ENCODE results near the gene SCGN.

The SCGN gene

DNA sequence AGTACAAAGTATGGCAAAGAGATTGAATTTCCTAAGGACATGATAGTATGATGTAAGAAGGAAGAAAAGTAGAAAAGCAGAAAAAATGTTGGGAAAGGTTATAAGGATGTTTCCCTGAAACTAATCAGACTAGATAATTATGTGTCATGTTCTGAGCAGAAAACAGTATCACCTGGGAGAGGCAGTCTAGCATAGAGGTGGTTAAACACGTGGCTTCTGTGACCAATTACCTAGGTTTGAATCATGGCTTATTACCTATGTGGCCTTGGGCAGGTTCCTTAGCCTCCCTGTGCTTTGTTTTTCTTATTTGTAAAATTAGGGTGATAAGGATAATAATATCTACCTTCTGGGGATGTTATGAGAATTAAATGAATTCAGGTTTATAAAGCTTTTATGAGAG, 38.0 kb downstream of the SCGN start:
- no peak for DNase-seq

DNA sequence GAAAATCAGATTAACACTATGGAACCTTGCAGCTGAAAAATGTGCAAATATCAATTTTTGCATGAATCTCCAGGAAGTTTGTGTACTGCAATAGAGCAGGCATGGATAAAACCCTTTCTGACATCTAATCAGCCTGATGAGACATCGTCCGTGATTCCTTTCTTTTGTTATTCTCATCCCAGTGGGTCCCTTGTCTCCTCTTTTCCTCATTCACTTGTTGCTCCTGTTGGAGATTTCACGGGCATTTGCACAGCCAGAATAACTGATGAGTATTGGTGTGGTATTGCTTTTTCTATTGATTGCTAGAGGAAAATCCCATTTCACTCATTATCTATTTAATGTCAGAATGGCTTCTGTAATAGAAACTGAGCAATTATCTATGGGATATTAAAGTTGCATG, 39.9 kb downstream of the SCGN start:
- no peak for DNase-seq

DNA sequence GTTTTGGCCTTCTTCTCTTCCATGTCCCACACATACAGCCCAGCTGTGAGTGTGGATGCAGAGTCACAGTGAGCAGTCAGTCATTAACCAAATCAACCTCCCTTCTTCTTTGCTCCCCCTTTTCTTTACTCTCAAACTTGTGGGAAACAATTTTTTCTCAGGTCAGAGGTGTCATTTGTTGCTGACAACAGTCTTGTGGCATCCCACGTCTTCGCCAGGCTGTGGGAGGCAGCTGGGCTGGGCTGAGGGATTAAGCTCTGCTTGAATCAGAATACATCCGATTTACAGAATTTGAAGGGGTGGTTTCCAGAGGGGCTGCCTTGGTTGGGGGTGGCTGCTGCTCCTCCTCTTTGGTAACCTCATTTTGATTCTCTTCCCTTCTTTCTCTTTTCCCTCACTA, 40.5 kb downstream of the SCGN start:
- no peak for DNase-seq

DNA sequence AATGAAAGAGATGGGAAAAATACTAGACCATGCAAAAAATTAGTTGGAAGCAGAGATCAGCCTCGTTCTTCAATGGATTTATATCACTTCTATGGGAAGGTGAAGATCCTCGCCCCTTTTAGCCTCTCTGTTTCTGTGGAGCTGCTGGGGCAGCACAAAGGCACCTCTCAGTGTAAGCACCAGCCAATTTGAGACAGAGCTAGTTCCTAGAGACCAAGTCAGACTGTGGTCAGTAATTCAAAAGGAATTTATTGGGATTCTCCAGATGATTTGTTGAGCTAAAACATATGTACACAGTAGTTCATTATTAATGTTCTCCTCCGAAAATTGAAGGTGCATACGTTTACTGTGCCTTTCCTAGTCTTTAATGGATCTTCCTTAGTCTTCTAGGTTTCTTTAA, 42.4 kb downstream of the SCGN start:
- no peak for DNase-seq

DNA sequence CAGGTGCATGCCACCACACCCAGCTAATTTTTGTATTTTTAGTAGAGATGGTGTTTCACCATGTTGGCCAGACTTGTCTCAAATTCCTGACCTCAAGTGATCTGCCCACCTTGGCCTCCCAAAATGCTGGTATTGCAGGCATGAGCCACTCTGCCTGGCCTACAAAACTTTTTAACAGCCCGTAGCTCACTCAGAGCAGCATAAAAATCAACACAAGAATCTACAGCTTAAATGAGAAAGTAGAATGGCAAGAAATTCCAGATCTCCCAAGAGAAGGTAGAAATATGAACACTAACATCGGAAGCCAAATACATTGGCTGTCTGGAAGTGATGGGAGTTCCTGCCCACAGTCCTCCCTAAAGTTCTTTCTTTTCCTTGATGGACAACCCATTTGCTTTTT, 43.7 kb downstream of the SCGN start:
- DNase-seq = no peak

DNA sequence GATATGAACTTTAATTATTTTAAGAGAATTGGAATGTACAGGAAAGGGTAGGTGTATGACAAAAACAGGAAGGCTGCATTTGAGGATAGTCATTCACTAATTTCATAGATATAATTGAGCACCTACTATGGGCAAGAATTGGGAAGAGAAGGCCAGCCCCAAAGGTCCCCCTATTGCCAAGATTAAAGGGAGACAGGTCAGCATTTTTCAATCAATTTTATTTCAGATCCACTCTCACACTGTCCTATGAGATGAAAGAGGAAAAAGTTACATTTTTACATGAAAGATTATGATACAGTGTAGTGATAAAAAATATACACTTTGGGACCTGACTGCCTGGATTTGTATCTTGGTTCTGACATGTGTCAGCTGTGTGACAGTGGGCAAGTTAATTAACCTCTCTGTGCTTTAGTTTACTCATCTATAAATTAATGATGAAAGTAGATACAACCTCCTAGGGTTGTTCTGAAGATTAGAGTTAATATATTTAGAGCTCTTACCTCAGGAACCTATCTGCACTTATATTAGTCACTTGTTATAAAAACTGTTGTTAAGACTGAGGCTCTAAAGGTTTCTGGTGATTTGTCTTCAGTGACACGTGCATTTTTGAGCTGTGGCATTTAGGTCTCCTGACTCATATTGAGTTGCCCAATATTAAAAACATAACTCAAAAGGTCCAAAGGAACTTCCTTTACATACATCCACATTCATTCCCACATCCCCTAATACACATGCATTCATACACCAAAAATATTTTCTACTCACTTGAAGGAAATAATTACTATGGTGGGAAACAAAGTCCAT, 45.7 kb downstream of the SCGN start:
- DNase-seq = no peak

DNA sequence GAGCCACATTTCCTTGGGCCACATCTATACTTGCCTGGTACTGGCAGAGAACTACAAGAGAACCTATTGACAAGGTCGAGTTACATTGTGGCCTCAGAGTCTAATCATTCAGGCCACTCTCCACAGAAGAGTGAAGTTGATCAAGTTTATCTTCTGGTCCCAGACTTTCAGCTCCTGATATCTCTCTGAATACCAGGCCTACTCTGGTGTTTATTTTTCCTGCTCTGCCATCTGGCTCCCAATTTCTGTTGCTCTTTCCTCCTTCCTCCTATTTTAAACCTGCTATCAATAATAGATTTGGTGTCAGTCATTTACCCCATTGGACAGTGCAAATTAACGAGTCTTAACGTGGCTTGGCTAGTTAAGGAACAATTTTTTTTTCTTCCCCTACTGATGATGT, 46.6 kb downstream of the SCGN start:
- DNase-seq = no peak

DNA sequence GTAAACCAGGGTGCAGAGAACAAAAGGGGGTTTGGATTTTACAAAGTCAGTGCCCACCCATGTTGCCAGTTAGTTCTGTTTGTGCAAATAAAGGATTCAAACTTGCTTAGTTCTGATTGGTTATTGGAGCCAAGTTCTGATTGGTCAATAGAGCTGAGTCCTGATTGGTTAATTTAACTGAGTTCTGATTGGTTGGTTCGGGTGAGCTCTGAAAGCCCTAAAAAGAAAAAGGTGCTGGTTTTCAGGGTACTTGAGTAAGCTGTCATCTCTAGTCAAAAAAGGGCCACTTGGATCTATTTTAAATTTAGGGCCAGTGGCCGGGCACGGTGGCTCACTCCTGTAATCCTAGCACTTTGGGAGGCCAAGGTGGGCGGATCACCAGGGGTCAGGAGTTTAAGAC, 47.6 kb downstream of the SCGN start:
- DNase-seq = no peak

DNA sequence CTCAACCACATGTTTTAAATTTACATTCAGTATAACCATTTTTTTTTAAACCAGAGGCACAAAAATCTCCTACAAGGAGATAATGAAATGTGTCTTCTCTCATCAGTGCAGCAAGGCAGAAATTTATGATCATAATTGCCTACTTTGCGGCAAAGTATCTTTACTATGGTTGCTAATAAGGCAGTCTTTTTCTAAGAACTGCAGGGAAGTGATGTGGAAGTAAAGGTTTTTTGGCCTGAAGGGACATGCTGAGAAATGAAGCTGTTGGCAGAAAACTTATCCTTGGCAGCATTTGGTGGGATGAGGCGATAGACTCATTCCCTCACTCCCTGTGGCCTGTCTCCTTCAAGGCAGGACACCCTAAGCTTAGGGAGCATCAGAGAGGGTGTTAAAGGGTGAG, 48.7 kb downstream of the SCGN start:
- DNase-seq = no peak

DNA sequence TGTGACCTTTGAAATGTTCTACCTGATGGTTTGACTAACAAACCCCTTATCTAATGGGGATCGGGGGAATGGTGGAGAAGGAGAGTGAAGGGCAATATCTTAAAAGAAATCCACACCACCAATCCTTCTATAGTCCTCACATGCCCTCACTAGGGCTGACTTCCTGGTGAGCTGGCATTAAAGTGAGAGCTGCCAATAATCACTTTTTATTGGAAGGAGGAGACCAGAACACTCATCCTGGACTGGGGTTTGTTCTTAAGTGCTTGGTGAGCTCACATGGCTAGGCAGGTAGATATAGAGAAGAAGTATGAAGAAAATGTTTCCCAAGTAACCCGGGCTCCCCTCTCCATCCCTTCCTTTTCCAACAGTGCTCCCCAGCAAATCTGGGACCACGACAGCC, 49.8 kb downstream of the SCGN start:
- no peak for DNase-seq

DNA sequence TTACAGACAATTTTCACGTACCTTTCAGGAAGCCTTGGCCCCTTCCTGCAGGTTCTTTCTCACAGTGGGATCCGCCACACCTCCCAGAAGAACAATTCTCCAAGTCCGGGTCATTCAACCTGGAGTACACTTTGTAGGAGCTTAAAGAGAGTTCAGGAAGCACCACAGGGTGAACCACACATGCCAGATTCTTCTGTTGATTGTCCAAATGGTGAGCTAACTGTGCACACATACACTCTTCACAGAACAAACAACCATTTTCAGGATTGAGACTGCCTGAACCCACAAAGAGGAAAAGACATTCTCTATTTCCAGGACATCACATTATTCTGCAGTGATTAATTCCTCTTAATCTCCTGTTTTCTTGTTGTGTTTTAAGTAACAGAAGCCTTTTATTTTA, 51.0 kb downstream of the SCGN start:
- no peak for DNase-seq

DNA sequence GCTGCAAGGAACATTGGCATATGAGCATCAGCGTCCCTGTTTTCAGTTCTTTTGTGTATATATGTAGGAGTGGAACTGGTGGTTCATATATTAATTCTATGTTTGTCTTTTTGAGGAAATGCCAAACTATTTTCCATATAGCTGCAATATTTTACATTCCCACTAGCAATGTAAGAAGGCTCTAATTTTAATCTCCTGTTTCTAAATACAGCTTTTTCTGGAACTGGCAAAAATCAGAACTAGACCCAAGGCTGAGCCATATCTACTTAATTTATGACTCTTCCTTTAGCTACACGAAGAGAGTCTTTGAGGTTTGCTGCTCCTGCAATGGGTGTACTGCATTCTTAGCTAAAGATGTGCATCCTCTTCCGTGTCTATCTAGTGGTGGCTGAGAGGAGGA, 52.0 kb downstream of the SCGN start:
- DNase-seq = no peak

DNA sequence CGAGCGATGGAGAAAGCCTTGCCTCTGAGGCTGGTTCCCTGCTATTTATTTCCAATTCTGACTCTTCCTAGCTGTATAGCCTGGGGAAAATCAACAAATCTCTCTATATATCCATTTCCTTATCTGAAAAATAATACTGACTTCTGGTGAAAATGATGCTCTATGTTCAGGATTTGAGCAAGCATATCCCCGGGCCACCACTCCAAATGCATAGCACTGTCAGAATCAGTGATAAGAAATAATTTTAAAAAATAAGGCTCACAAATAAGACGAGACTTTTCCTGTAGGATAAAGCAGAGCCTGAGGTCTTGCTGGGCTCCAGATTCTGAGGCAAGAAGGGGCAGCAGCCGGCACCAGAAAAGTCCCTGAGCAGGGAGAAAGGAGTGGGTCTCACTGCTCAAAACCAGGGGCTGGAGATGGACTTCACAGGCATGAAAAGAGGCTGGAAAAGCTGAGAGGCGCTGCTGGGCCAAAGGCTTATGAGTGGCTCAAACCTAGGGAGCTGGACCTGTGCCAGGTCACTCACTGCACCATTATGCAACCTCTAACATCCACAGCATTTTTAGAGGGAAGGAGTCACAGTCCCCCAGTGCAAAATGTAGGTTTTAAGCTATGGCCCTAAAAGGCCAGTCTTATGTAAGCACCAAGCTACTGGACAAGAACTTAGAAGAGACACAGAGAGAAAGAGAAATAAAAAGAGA, 54.4 kb downstream of the SCGN start:
- DNase-seq = no peak

DNA sequence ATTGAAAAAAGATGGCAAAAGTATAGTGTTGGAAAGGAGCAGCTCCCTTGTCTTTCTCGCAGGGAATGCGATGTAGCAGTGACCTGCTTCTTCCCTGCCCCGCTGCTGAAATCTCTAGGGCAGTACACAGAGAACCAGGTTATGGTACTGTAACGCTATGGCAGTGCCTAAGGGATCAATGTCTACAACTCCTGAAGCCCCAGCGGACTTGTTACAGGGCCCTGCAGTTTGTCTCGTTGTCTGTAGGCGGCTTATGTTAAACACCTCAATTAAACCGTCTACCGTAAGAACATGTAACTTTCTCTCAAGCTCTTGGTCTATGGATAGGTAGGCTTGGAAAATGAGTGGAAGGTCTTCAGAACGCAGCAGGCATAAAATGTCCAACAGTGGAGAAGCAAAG, 57.7 kb downstream of the SCGN start:
- no peak for DNase-seq

DNA sequence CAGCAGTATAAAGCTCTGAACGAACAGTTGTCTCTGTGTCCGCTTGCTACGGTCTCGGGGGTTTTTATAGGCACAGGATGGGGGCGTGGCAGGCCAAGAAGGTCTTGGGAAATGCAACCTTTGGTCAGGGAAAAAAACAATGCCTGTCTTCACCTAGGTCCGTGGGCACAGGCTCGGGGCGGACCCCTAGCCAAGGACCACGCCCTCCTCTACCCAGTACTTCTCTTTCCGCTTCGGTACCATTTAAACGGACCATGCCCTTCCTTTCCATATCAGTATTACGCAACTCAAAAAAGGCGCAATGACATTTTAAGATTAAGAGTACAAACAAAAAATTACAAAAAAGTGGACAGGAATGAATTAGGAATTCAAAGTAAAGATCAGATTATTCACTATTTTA, 58.3 kb downstream of the SCGN start:
- no peak for DNase-seq

DNA sequence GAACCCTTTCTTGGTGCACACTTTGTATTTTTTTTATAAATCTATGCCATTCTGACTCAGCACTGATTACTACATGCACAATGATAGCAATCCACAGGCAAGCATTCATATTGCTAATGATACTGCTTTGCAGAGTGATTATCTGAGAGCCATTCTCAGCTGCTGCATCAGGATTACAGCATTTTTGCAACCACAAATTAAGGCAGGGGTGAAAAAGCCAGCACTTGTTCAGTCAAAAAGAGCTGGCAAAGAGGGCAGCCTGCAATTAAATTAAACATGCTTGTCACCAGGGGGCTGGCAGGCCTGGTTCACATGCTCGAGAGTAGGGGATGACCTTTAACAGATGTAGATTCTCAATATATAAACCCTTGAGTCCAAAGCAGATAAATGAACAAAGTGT, 61.8 kb downstream of the SCGN start:
- DNase-seq = no peak

DNA sequence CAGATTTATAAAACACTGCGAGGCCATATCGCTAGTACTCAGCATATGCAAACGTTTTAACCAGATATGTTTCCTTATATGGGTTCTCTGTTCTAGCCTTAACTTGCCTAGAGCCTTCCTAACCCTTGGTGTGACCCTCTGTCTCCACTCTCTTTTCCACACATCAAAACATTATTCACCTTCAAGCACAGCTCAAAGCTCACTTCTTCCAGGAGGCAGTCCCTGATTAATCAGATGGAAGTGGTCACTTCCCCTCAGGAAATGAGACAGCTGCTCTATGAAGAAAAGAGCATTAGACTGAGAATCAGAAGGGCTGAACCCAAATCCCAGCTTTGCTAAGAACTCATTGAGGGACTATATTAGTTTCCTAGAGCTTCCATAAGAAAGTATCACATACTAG, 62.8 kb downstream of the SCGN start:
- DNase-seq = no peak

DNA sequence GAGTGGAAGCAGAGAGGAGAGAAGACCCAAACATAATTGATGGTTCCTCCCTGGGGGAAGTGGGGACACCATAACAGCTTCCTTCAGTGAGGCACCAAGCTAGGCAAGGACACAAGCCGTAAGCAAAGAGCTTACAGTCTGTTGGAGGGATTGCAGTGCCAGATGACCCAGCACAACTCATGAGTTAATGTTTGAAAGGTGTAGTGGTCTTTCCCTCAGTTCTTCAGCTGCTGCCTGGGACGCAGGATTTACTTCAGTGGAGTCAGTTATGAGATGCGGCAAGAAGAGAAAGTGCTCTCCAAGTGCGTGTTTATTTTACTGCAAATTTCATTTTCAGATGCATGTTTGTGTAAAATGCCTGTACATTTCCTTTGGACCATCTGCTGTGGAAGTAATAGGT, 63.8 kb downstream of the SCGN start:
- no peak for DNase-seq

DNA sequence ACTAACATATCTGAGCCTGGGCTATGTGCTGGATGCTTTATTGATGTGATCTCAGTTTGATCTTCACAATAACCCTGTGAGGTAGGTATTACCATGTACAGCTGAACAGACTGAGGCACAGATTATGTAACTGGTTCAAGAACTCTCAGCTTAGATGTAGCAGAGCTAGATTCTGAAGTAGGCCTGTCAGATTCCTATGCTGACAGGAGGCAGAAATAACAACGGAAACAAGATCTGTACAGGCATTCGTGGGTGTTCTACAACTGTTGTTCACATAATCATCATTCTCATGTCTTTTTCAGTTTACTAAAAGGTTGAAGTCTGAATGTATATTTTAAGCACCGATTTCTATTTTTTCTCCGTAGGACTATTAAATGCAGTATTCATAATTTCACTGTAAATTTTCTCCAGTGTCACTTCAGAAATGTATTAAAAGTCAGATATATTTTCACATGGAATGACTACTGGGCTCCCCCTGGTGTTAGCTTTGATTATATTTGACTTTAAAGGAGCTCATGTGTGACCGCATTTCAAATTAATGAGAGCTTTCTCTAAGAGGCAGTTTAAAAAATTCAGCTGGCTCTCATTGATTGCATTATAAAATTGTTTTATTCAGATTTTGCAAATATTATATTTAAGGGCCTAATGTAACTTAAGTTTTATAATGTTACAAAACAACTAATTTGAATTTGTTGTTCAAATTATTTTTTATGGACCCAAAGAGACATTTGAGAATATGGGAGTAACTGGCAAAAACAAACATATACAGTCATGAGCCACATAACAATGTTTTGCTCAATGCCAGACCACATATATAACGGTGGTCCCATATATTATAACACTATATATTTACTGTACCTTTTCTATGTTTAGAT, 66.1 kb downstream of the SCGN start:
- DNase-seq = no peak

DNA sequence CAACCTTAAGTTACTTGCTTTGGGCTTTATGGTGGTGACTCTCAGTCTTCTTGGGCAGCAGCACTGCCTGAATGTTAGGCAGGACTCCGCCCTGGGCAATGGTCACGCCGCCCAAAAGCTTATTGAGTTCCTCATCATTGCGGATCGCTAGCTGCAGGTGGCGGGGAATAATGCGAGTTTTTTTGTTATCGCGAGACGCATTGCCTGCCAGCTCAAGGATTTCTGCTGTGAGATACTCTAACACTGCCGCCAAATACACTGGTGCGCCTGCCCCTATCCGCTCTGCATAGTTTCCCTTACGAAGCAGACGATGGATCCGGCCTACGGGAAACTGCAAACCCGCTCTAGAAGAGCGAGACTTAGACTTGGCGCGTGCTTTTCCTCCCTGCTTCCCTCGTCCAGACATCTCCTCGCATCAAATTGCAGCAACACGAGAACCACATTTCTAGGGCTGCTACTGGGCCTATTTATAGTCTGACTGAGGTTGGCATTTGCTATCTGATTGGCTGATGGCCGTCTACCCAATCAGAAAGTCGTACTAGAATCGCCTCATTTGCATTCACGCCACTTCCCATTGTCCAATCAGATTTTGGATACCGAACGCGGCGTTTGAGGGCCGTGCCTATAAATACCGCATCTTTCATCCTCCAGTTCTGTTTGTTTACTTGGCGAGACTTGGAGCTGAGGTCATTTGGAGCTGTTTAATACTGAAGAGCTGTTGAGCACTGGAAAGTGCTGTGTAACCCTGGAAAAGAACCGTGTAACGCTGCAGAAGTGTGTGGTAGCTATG, 74.3 kb downstream of the SCGN start:
- DNase-seq = no peak

DNA sequence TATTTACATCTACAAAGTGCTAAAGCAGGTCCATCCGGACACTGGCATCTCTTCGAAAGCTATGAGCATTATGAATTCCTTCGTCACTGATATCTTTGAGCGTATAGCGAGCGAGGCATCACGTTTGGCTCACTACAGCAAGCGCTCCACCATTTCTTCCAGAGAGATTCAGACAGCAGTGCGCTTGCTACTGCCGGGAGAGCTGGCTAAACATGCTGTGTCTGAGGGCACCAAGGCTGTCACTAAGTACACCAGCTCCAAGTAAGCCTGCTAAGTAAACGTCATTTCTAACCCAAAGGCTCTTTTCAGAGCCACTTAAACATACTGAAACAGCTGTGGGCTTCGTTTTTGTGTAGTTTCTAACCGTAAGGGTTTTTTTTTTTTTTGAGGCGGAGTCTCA, 75.0 kb downstream of the SCGN start:
- DNase-seq = no peak

DNA sequence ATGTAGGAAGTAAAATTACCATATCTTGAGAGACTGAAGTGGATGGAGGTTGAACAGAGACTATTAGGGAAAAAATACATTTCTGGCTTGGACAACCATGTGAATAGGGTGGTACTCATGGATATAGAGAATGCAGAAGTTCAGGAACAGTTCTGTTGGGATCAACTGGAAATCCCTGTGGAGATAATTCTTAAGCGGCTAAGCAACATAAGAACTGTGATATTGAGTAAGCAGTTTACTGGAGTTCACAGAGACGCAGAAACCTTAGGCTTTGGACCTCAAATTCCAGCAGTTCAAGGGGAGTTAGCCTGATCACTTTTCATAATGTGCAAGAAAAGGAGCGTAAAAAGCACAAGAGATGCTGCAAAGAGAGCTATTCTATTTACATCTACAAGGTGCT, 78.9 kb downstream of the SCGN start:
- DNase-seq = no peak

DNA sequence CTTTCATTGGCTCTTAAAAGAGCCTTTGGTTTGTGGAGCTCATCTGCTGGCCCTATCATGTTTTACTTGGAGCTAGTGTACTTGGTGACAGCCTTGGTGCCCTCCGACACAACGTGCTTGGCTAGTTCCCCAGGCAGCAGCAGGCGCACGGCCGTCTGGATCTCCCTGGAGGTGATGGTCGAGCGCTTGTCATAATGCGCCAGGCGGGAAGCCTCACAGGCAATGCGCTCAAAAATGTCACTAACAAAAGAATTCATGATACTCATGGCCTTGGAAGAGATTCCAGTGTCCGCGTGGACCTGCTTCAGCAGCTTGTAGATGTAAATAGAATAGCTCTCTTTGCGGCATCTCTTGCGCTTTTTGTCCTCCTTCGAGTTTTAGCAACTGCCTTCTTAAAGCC, 79.7 kb downstream of the SCGN start:
- DNase-seq = no peak

Data from stimulated activated CD4-positive, alpha-beta T cell treated with anti-CD3 and anti-CD28 coated beads, Interleukin-4, amount 100 ng/mL, for 24 hours (primary cell).